NB4 (cell line): ENCODE measurements around the gene TSHR.

Experiments used
- DNase-seq: peaks from one replicate; pipeline ENCODE4 v3.0.0; 2010; ENCODE audit warnings: low read depth
- H3K4me3 ChIP-seq: one replicate; pipeline ENCODE4 v1.5.1; 2011; ENCODE audit warnings: mild to moderate bottlenecking, low read depth, low read length, moderate library complexity
- MYC ChIP-seq: IDR thresholded peaks from 2 replicates; pipeline ENCODE4 v1.6.1; 2011; ENCODE audit warnings: low read depth, low read length
- POLR2A ChIP-seq: IDR thresholded peaks from 2 replicates; pipeline ENCODE4 v1.6.1; 2011; ENCODE audit warnings: mild to moderate bottlenecking; ENCODE audit not compliant: insufficient read length; ENCODE audit errors: extremely low read depth
- TF ChIP-seq, protein P1 (sequence below): IDR thresholded peaks from 2 replicates; pipeline ENCODE4 v1.6.1; 2011; ENCODE audit warnings: low read depth, low read length
- TF ChIP-seq, protein P2 (sequence below): IDR thresholded peaks from one replicate; pipeline ENCODE4 v1.5.1; 2012; ENCODE audit warnings: low read depth, low read length

The TSHR gene

DNA sequence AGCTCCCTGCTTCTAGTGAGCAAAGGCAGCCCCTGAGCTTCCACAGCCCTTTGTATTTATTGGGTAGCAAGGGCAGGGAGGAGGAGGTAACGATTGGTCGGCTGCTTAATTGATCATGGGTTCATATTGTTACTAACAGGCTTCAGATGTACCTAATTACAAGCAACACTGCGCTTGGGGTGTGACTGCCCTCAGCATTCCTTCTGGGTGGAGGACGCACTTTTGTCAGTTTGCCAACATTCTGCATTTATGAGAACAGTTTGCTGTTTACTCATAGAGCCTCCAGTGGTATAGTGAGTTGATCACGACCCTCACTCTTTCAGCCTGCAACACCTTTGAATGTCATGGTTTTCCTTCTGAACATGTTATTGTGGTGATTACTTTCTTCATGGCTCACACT lies 9.6 kb downstream of the TSHR start:
- TF ChIP-seq POLR2A (no peak), MYC (no peak)
- TF ChIP-seq, protein P1, sequence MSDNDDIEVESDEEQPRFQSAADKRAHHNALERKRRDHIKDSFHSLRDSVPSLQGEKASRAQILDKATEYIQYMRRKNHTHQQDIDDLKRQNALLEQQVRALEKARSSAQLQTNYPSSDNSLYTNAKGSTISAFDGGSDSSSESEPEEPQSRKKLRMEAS = no peak
- TF ChIP-seq, protein P2, sequence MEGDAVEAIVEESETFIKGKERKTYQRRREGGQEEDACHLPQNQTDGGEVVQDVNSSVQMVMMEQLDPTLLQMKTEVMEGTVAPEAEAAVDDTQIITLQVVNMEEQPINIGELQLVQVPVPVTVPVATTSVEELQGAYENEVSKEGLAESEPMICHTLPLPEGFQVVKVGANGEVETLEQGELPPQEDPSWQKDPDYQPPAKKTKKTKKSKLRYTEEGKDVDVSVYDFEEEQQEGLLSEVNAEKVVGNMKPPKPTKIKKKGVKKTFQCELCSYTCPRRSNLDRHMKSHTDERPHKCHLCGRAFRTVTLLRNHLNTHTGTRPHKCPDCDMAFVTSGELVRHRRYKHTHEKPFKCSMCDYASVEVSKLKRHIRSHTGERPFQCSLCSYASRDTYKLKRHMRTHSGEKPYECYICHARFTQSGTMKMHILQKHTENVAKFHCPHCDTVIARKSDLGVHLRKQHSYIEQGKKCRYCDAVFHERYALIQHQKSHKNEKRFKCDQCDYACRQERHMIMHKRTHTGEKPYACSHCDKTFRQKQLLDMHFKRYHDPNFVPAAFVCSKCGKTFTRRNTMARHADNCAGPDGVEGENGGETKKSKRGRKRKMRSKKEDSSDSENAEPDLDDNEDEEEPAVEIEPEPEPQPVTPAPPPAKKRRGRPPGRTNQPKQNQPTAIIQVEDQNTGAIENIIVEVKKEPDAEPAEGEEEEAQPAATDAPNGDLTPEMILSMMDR = no peak
- no peak for DNase-seq
- no peak overlapping the region for H3K4me3 ChIP-seq

DNA sequence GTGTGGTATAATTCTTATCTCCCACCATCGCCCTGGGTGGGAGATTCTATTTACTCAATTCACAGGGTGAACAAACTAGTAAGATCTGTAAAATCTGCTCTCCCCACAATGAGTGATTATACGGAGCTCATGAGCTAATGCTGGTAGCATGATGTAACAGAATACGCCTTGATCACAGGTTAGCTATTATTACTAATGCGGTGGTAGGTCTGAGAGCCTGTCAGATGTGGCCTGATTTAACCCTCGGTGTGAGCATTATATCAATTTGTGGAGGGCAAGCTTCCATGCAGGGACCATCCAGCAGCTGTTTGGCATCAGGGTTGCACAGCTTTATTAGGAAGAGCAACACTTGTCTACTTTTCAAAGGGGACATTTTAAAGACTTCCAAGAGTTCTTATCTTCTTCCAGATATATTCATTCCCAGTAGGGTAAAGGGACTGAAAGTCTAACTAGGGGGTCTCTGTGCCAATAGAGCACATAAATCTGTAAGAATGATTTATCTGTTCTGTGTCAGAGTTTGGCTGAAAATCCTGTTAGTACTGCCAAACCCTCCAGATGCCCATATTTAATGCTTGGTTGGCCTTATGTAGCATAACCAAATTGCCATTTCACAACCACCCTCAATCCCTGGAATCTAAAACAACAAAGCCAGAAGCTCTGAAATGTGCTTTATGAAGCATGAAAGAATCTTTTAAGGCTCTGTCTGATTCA lies 18.7 kb downstream of the TSHR start:
- H3K4me3 ChIP-seq = no peak overlapping the region
- TF ChIP-seq, protein P2 = no peak
- TF ChIP-seq POLR2A (no peak), MYC (no peak)
- TF ChIP-seq, protein P1 = no peak
- DNase-seq = no peak

DNA sequence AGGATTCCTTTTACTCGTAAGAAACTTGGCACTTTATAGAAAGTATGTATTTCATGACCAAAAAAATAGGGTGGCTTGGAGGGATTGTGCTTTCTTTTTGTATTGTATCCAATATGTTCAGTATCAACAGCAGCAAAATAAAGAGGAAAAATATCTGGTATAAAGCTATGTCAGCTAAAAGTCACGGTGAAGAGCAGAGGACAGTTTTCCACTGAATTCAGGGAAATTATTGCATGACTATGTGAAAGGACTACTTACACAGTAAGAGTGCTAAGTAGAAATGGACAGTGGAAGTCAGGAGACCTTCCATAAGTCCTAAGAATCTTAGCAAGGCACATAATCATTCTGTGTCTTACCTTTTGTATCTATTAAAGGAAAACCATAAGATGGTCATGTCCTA lies 19.3 kb downstream of the TSHR start:
- TF ChIP-seq MYC (no peak), POLR2A (no peak)
- TF ChIP-seq, protein P2 = no peak
- TF ChIP-seq, protein P1 = no peak
- H3K4me3 ChIP-seq = no peak overlapping the region
- no peak for DNase-seq

DNA sequence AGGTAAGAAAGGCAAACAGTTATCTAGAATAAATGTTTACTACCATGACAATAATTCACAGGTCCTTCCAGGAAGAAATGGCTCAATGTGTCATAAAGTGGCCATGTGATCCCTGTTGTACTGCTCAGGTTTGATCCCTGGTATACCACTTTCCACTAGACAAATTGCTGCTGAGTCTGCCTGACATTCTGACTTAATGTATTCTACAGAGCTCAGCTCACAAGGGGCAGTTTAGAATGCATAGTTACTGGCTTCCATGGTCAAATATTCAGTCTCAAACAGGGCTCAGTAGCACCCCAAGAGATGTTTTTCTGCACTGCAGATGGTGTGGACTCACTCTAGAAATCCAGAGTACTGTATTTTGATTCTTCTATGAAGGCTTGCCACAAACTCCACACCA lies 21.8 kb downstream of the TSHR start:
- no peak for TF ChIP-seq MYC
- TF ChIP-seq, protein P1 = no peak
- TF ChIP-seq, protein P2 = no peak
- TF ChIP-seq POLR2A = no peak
- H3K4me3 ChIP-seq = no peak overlapping the region
- DNase-seq = no peak

DNA sequence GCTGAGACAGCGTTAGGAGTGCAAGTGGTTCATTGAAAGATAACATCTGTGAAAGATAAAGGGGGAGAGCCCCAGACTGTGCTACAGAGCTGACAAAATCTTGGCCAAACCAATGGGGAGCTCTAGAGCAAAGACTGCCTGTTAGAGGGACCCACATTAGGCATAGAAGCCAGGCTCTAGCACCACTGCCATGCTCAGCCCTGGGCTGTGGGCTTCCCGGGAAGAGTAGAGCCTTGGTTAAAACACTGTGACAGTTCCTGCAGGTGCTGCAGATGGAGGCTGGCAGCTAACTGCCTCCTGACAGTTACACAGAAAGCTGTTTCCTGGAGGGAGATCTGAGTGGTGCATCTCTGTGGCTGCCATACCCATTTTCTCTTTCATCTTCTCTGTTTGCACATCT lies 23.0 kb downstream of the TSHR start:
- no peak overlapping the region for H3K4me3 ChIP-seq
- no peak for DNase-seq
- TF ChIP-seq, protein P1 = no peak
- TF ChIP-seq, protein P2 = no peak
- no peak for TF ChIP-seq MYC
- TF ChIP-seq POLR2A = no peak
